Activated CD8-positive, alpha-beta T cell treated with anti-CD3 and anti-CD28 coated beads for 36 hours (primary cell): ENCODE measurements around the gene OSR1. TPM values are rescaled to one million over a fixed set of nuclear protein-coding genes. Genes with fewer than 3 reads are reported as not detected.

Experiments
- ATAC-seq: fragments of 200-7000 bp; cut with Tn5 transposase; one replicate; pipeline ENCODE4 v1.10.0; 2021; ENCODE audit warnings: mild to moderate bottlenecking, moderate library complexity
- CTCF ChIA-PET: fragments of 350-600 bp; sonication (Branson Sonifier 250); formaldehyde crosslinking; loops from one replicate; lab custom pipeline; 2021; ENCODE audit warnings: antibody characterized with exemption; lab: Charles Lee
- POLR2A ChIA-PET: fragments of 350-600 bp; sonication (Branson Sonifier 250); formaldehyde crosslinking; loops from one replicate; lab custom pipeline; 2021; ENCODE audit warnings: antibody characterized with exemption; lab: Charles Lee
- DNase-seq: peaks from one replicate; pipeline ENCODE4 v3.0.0-alpha.2; 2020
- H3K27ac Mint-ChIP-seq: one replicate; pipeline ENCODE4 v1.8.0; 2021; ENCODE audit warnings: mild to moderate bottlenecking, mixed read lengths
- H3K27me3 Mint-ChIP-seq: one replicate; pipeline ENCODE4 v1.8.0; 2021; ENCODE audit warnings: mixed read lengths
- H3K36me3 Mint-ChIP-seq: one replicate; pipeline ENCODE4 v1.8.0; 2021; ENCODE audit warnings: low read depth, mixed read lengths
- H3K4me1 Mint-ChIP-seq: one replicate; pipeline ENCODE4 v1.8.0; 2021; ENCODE audit warnings: low read depth, mixed read lengths
- H3K4me3 Mint-ChIP-seq: one replicate; pipeline ENCODE4 v1.8.0; 2021; ENCODE audit warnings: mild to moderate bottlenecking, moderate library complexity, mixed read lengths
- H3K9me3 Mint-ChIP-seq: one replicate; pipeline ENCODE4 v1.8.0; 2021; ENCODE audit warnings: mixed read lengths
- CTCF ChIP-seq: fragments of 200-600 bp; IDR thresholded peaks from one replicate; pipeline ENCODE4 v1.8.0; 2022; ENCODE audit warnings: antibody characterized with exemption, mild to moderate bottlenecking
- intact Hi-C: fragments of 100-400 bp; cut with micrococcal nuclease; formaldehyde crosslinking; loops from one replicate; pipeline ENCODE4 v1.10.0; 2022
- total RNA-seq, 2 experiments: library from RNA; stranded (reverse); gene quantifications; one replicate each; pipeline ENCODE4 v1.2.3, GENCODE V29; 2021

Gene OSR1
- total RNA-seq, 2 experiments from 2014 or later, result not detected

DNA sequence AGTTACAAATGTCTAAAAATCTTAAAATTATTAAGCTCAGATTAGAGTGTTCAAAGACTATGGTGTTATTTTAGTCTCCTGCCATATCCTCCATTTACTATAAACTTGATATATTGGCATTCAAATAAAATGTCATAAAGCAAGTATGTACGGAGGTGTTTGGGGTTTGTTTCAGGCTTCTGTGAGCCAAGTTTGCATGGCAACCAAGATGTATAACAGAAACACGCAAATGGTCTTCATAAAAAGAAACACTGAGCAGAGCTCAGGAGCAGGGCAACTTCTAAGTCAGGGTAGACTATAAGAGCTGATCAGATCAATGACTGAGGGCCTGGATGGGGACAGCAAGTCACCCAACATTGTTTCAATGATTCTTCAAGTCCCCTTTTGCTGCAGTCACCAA is 20.5 kb upstream of the OSR1 start:
- no peaks in the 10 kb centered on the region for H3K4me1 Mint-ChIP-seq
- POLR2A ChIA-PET, result no interaction called here
- TF ChIP-seq CTCF, result no peak
- CTCF ChIA-PET, result interaction anchor here (1.2 to 2.4 kb wide), 2 partner anchors 29 to 630 kb away, joined by 5 to 10 read pairs; no protein-coding TSS in a partner anchor
- no peak overlapping the region for H3K4me3 Mint-ChIP-seq
- H3K27ac Mint-ChIP-seq, result no peak overlapping the region
- peaks cover 29% of the 10 kb centered on the region for H3K27me3 Mint-ChIP-seq
- ATAC-seq, result no peak
- intact Hi-C loops, result no loop called here
- H3K9me3 Mint-ChIP-seq, result no peaks in the 10 kb centered on the region
- H3K36me3 Mint-ChIP-seq, result no peaks in the 10 kb centered on the region
- no peak for DNase-seq

- POLR2A ChIA-PET, result no interaction called here
- Mint-ChIP-seq H3K4me1 (no peaks in the 10 kb centered on the region), H3K27me3 (peaks cover 34% of the 10 kb centered on the region), H3K9me3 (no peaks in the 10 kb centered on the region), H3K36me3 (no peaks in the 10 kb centered on the region), H3K27ac (no peak overlapping the region), H3K4me3 (no peak overlapping the region)
- TF ChIP-seq CTCF, result no peak
- DNase-seq, result no peak
- intact Hi-C loops, result no loop called here
- CTCF ChIA-PET, result interaction anchor here (0.8 to 2.4 kb wide), 6 partner anchors 8 to 857 kb away, joined by 3 to 10 read pairs (median 4); partner anchors contain the start of gene OSR1
- no peak for ATAC-seq
Measured at GRCh38 chr2:19377717-19378116, 19.3 kb upstream of the OSR1 start.

- no peak for TF ChIP-seq CTCF
- intact Hi-C loops, result no loop called here
- no peaks in the 10 kb centered on the region for H3K4me1 Mint-ChIP-seq
- H3K27ac Mint-ChIP-seq, result no peak overlapping the region
- no peaks in the 10 kb centered on the region for H3K9me3 Mint-ChIP-seq
- H3K36me3 Mint-ChIP-seq, result no peaks in the 10 kb centered on the region
- ChIA-PET CTCF (no interaction called here), POLR2A (no interaction called here)
- peaks cover 40% of the 10 kb centered on the region for H3K27me3 Mint-ChIP-seq
- DNase-seq (no peak), ATAC-seq (no peak)
- H3K4me3 Mint-ChIP-seq, result no peak overlapping the region
Measured at GRCh38 chr2:19373352-19373751, 14.9 kb upstream of the OSR1 start.

DNA sequence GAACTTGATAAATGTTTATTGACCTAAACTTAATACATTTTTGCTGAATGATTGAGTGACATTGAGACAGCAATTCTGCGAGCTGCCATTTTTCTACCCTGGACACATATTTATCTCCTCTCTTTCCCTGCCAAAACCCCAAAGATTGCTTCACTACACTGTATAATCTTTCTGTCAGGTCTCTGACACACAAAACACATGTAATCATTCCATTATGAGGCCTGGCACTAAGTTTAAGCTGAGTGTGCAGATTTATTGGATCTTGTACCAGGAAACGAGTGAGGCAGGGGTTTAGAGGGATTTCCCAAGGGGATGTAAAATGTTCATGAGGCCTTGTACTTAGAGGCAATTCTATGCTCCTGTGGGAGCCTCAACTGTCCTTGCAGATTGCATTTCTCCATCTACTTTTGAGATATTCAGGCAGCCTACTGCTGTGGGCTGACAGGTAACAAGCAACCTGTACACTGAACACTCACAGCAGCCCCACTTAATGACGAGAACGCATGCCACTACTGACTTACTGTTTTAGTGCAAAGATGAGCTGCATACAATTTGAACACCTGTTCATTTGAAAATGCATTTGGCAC is 13.7 kb upstream of the OSR1 start:
- intact Hi-C loops, result no loop called here
- ChIA-PET POLR2A (no interaction called here), CTCF (no interaction called here)
- TF ChIP-seq CTCF, result no peak
- Mint-ChIP-seq H3K27me3 (peaks cover 35% of the 10 kb centered on the region), H3K4me1 (no peaks in the 10 kb centered on the region), H3K4me3 (no peak overlapping the region), H3K27ac (no peak overlapping the region), H3K36me3 (no peaks in the 10 kb centered on the region), H3K9me3 (no peaks in the 10 kb centered on the region)
- ATAC-seq (no peak), DNase-seq (no peak)

DNA sequence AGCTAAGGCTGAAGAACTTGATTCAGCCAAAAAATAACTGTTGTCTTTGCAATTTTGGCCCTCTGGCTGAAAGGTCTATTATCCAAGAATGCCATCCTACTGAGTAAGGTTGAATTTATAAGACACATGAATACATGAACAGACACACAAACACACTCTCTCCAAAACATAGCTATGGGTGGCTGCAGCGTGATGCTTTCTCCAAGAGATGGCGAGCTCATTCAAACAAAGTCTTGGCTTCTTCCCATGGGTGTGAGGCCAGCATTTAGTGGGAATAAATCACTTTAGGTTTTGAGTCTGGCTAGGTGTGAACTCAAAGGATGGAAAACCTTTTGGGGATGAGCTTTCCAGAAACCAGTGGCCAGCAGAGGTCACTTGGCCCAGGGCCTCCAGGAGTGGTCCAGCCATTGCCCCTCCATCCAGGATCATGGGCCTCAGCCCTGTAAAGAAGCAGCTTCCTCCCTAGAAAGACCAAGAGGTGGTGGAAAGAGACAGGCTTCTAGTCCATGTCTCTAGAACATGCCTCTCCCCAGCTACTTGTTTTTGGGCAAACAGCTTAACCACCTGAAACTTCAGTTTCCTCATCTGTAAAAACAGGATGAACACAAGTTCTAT is 11.0 kb upstream of the OSR1 start:
- DNase-seq, result no peak
- Mint-ChIP-seq H3K9me3 (no peaks in the 10 kb centered on the region), H3K36me3 (no peaks in the 10 kb centered on the region), H3K27me3 (peaks cover 28% of the 10 kb centered on the region), H3K4me1 (no peaks in the 10 kb centered on the region), H3K4me3 (no peak overlapping the region), H3K27ac (no peak overlapping the region)
- no peak for ATAC-seq
- TF ChIP-seq CTCF, result no peak
- ChIA-PET CTCF (interaction anchor here (1.0 to 1.3 kb wide), 3 partner anchors 8 to 20 kb away, joined by 3 to 6 read pairs (median 3); no protein-coding TSS in a partner anchor), POLR2A (no interaction called here)
- intact Hi-C loops, result loop anchor here (10.0 kb wide), 1 partner anchor 845 kb away; no protein-coding TSS in a partner anchor
